HEK293 (cell line): ENCODE measurements around the gene NCOR2.

Experiments
- CTCF ChIA-PET: fragments of 350-600 bp; formaldehyde crosslinking; extraction: SDS; loops from one replicate; lab custom pipeline; 2021; ENCODE audit warnings: antibody characterized with exemption; lab: Yijun Ruan, JAX
- POLR2A ChIA-PET: fragments of 300-600 bp; formaldehyde crosslinking; extraction: SDS; loops from one replicate; lab custom pipeline; 2020; ENCODE audit warnings: antibody characterized with exemption, inconsistent platforms; lab: Yijun Ruan, JAX
- H3K27ac ChIP-seq: fragments of 200-500 bp; sonication (Bioruptor generic); 2 replicates; pipeline ENCODE4 v1.5.1; 2014; ENCODE audit warnings: low read depth, low read length, control low read depth, inconsistent platforms; ENCODE audit errors: extremely low read depth
- H3K36me3 ChIP-seq, 2 experiments: fragments of 200-500 bp in 1 of 2; sonication (Bioruptor generic) in 1 of 2; 1 replicate in 1 of 2; 2 replicates in 1 of 2; pipeline ENCODE4 v1.5.1; 2014 to 2017; ENCODE audit warnings: inconsistent platforms in 2 of 2, low read length in 2 of 2; ENCODE audit not compliant: control insufficient read depth in 2 of 2, insufficient read depth in 1 of 2
- H3K4me1 ChIP-seq: fragments of 200-500 bp; sonication (Bioruptor generic); 2 replicates; pipeline ENCODE4 v1.5.1; 2014; ENCODE audit warnings: mild to moderate bottlenecking, low read length, inconsistent platforms; ENCODE audit not compliant: control insufficient read depth, insufficient read depth
- H3K4me3 ChIP-seq: 2 replicates; pipeline ENCODE4 v1.5.1; 2011; ENCODE audit warnings: low read depth, mild to moderate bottlenecking, control low read depth, low read length, moderate library complexity
- H3K9me3 ChIP-seq: fragments of 200-500 bp; sonication (Bioruptor generic); 2 replicates; pipeline ENCODE4 v1.5.1; 2014; ENCODE audit warnings: low read depth, low read length, inconsistent platforms; ENCODE audit not compliant: control insufficient read depth, insufficient read depth
- EGR2 ChIP-seq: fragments of 450-650 bp; formaldehyde crosslinking; IDR thresholded peaks from 2 replicates; pipeline ENCODE4 v1.5.1; 2016; ENCODE audit warnings: low read depth, missing biosample characterization, missing genetic modification characterization
- GLIS2 ChIP-seq: fragments of 450-650 bp; formaldehyde crosslinking; IDR thresholded peaks from 2 replicates; pipeline ENCODE4 v1.5.1; 2016; ENCODE audit warnings: missing biosample characterization, missing genetic modification characterization
- HOXC10 ChIP-seq: sonication (generic); formaldehyde crosslinking; IDR thresholded peaks from 2 replicates; pipeline ENCODE4 v1.8.1; 2023; ENCODE audit warnings: mild to moderate bottlenecking, missing genetic modification reagents
- OVOL3 ChIP-seq: fragments of 450-650 bp; formaldehyde crosslinking; IDR thresholded peaks from 2 replicates; pipeline ENCODE4 v1.5.1; 2016; ENCODE audit warnings: missing biosample characterization, missing genetic modification characterization
- ZNF214 ChIP-seq: fragments of 450-650 bp; formaldehyde crosslinking; IDR thresholded peaks from 2 replicates; pipeline ENCODE4 v1.5.1; 2017; ENCODE audit warnings: missing biosample characterization, mild to moderate bottlenecking, missing genetic modification characterization, borderline replicate concordance
- ZNF26 ChIP-seq: fragments of 450-650 bp; formaldehyde crosslinking; IDR thresholded peaks from 2 replicates; pipeline ENCODE4 v1.5.1; 2016; ENCODE audit warnings: missing biosample characterization, missing genetic modification characterization
- ZNF280D ChIP-seq: fragments of 450-650 bp; formaldehyde crosslinking; IDR thresholded peaks from 2 replicates; pipeline ENCODE4 v1.5.1; 2016; ENCODE audit warnings: missing biosample characterization, missing genetic modification characterization
- ZNF391 ChIP-seq: fragments of 450-650 bp; formaldehyde crosslinking; IDR thresholded peaks from 2 replicates; pipeline ENCODE4 v1.5.1; 2016; ENCODE audit warnings: low read depth, missing biosample characterization, missing genetic modification characterization, borderline replicate concordance
- ZNF48 ChIP-seq: fragments of 450-650 bp; formaldehyde crosslinking; IDR thresholded peaks from 2 replicates; pipeline ENCODE4 v1.5.1; 2016; ENCODE audit warnings: missing biosample characterization, missing genetic modification characterization
- ZNF521 ChIP-seq: fragments of 450-650 bp; formaldehyde crosslinking; IDR thresholded peaks from 2 replicates; pipeline ENCODE4 v1.5.1; 2017; ENCODE audit warnings: missing biosample characterization, mild to moderate bottlenecking, missing genetic modification characterization
- ZNF558 ChIP-seq: fragments of 450-650 bp; formaldehyde crosslinking; IDR thresholded peaks from 2 replicates; pipeline ENCODE4 v1.5.1; 2016; ENCODE audit warnings: missing biosample characterization, missing genetic modification characterization
- ZNF580 ChIP-seq: fragments of 450-650 bp; formaldehyde crosslinking; IDR thresholded peaks from 2 replicates; pipeline ENCODE4 v1.5.1; 2016; ENCODE audit warnings: missing biosample characterization, missing genetic modification characterization
- ZNF596 ChIP-seq: fragments of 450-650 bp; IDR thresholded peaks from 2 replicates; pipeline ENCODE4 v1.5.0; 2018; ENCODE audit warnings: missing biosample characterization, mild to moderate bottlenecking, missing genetic modification characterization, moderate library complexity
- ZNF624 ChIP-seq: fragments of 450-650 bp; formaldehyde crosslinking; IDR thresholded peaks from 2 replicates; pipeline ENCODE4 v1.5.1; 2017; ENCODE audit warnings: missing biosample characterization, missing genetic modification characterization
- ZNF768 ChIP-seq: fragments of 450-650 bp; formaldehyde crosslinking; IDR thresholded peaks from 2 replicates; pipeline ENCODE4 v1.5.1; 2018; ENCODE audit warnings: missing biosample characterization, mild to moderate bottlenecking, missing genetic modification characterization
- ZNF785 ChIP-seq: fragments of 450-650 bp; formaldehyde crosslinking; IDR thresholded peaks from 2 replicates; pipeline ENCODE4 v1.5.1; 2016; ENCODE audit warnings: missing biosample characterization, missing genetic modification characterization
- TF ChIP-seq, protein P1 (sequence below): fragments of 450-650 bp; formaldehyde crosslinking; IDR thresholded peaks from 2 replicates; pipeline ENCODE4 v1.5.1; 2016; ENCODE audit warnings: missing biosample characterization, missing genetic modification characterization
- TF ChIP-seq, protein P2 (sequence below): fragments of 450-650 bp; formaldehyde crosslinking; IDR thresholded peaks from 2 replicates; pipeline ENCODE4 v1.5.1; 2017; ENCODE audit warnings: missing biosample characterization, missing genetic modification characterization

The NCOR2 gene

DNA sequence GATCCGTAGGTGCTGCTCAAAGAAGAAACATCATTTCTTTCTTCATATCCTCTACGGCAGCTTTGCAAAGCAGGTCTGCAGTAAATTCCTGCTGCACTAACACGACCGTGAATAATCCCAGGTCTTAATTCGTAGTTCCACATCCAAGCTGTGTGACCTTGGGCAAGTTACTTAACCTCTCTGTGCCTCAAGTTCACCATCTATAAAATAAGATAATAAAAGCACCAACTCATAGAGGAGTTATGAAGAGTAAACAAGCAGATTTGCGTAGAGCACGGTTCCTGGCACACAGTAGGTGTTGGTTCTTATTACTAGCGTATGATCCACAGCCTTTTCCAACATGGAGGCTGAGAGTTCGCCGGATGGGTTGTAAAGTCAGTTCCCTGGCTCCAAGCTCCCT lies 3.6 kb downstream of the NCOR2 start:
- Histone ChIP-seq H3K4me1 (peaks cover 4% of the 10 kb centered on the region), H3K9me3 (no peaks in the 10 kb centered on the region)
- TF ChIP-seq ZNF280D (tag by site-specific recombination) (peak; percentile 38; the same call in 1 of the 2 replicates), ZNF391 (tag by site-specific recombination) (0 out of 2 replicates have a peak, but pooled peaks have one; percentile 31), ZNF580 (peak; percentile 50; the same call in 1 of the 2 replicates), ZNF521 (no peak), ZNF768 (tag by site-specific recombination) (peak; percentile 99)
- TF ChIP-seq, all 188 proteins: peak for 4
- no peaks in the 10 kb centered on the region for H3K36me3 ChIP-seq
- H3K27ac ChIP-seq, result no peak overlapping the region
- CTCF ChIA-PET, result interaction anchor here (0.9 kb wide), 1 partner anchor 45 kb away, joined by 4 read pairs; no protein-coding TSS in a partner anchor
- POLR2A ChIA-PET, result no interaction called here
- no peak overlapping the region for H3K4me3 ChIP-seq

DNA sequence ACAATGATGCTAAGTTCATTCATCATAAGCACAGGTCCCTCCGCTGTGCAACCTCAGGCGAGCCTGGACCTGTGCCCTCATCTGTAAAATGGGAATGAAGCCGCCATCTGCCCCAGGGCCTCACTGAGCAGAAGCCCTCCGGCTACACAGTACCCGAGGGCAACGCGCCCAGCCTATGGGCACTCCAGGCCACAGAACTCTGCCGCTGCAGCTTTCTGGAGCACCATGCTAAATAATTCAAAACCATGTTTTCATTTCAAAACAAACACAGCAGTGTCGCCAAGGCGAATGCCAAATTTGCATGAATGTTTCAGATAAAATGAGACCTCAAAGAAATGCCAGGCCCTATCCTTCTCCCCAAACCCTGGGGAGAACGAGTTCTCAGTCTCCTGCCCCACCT lies 4.0 kb downstream of the NCOR2 start:
- Histone ChIP-seq H3K4me1 (0 out of 2 replicates have a peak, but pooled peaks cover 2% of the 10 kb centered on the region), H3K9me3 (no peaks in the 10 kb centered on the region), H3K4me3 (no peak overlapping the region), H3K36me3 (no peaks in the 10 kb centered on the region), H3K27ac (no peak overlapping the region)
- CTCF ChIA-PET, result interaction anchor here (1.9 kb wide), 1 partner anchor 12 kb away, joined by 7 read pairs; no protein-coding TSS in a partner anchor
- no peak for TF ChIP-seq ZNF48 (tag by site-specific recombination)
- TF ChIP-seq, protein P1, sequence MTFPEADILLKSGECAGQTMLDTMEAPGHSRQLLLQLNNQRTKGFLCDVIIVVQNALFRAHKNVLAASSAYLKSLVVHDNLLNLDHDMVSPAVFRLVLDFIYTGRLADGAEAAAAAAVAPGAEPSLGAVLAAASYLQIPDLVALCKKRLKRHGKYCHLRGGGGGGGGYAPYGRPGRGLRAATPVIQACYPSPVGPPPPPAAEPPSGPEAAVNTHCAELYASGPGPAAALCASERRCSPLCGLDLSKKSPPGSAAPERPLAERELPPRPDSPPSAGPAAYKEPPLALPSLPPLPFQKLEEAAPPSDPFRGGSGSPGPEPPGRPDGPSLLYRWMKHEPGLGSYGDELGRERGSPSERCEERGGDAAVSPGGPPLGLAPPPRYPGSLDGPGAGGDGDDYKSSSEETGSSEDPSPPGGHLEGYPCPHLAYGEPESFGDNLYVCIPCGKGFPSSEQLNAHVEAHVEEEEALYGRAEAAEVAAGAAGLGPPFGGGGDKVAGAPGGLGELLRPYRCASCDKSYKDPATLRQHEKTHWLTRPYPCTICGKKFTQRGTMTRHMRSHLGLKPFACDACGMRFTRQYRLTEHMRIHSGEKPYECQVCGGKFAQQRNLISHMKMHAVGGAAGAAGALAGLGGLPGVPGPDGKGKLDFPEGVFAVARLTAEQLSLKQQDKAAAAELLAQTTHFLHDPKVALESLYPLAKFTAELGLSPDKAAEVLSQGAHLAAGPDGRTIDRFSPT (tag by site-specific recombination), result 0 out of 2 replicates have a peak, but pooled peaks have one; percentile 15
- TF ChIP-seq ZNF785 (tag by site-specific recombination), result no peak
- POLR2A ChIA-PET, result interaction anchor here (0.5 kb wide), 1 partner anchor 185 kb away, joined by 8 read pairs; no protein-coding TSS in a partner anchor

- H3K4me3 ChIP-seq, result no peak overlapping the region
- H3K27ac ChIP-seq, result no peak overlapping the region
- no peaks in the 10 kb centered on the region for H3K36me3 ChIP-seq
- H3K9me3 ChIP-seq, result no peaks in the 10 kb centered on the region
- H3K4me1 ChIP-seq, result peaks cover 2% of the 10 kb centered on the region; the same call in 1 of the 2 replicates
- POLR2A ChIA-PET, result no interaction called here
- CTCF ChIA-PET, result interaction anchor here (1.9 kb wide), 1 partner anchor 11 kb away, joined by 7 read pairs; no protein-coding TSS in a partner anchor
- no peak for TF ChIP-seq ZNF558
- TF ChIP-seq, protein P2, sequence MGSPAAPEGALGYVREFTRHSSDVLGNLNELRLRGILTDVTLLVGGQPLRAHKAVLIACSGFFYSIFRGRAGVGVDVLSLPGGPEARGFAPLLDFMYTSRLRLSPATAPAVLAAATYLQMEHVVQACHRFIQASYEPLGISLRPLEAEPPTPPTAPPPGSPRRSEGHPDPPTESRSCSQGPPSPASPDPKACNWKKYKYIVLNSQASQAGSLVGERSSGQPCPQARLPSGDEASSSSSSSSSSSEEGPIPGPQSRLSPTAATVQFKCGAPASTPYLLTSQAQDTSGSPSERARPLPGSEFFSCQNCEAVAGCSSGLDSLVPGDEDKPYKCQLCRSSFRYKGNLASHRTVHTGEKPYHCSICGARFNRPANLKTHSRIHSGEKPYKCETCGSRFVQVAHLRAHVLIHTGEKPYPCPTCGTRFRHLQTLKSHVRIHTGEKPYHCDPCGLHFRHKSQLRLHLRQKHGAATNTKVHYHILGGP (tag by site-specific recombination), result no peak
- no peak for TF ChIP-seq ZNF214 (tag by site-specific recombination)
- no peak for TF ChIP-seq EGR2 (tag by site-specific recombination)
- TF ChIP-seq OVOL3 (tag by site-specific recombination), result no peak
- TF ChIP-seq ZNF580, result 0 out of 2 replicates have a peak, but pooled peaks have one; percentile 18
- TF ChIP-seq ZNF280D (tag by site-specific recombination), result 0 out of 2 replicates have a peak, but pooled peaks have one; percentile 12
- TF ChIP-seq ZNF624, result no peak
- TF ChIP-seq ZNF596, result no peak
- TF ChIP-seq ZNF26 (tag by site-specific recombination), result no peak
- TF ChIP-seq HOXC10 (CRISPR knock-in tag), result no peak
- no peak for TF ChIP-seq GLIS2 (tag by site-specific recombination)
Observed at GRCh38 chr12:124562796-124563181, 4.6 kb downstream of the NCOR2 start.
